ENCODE measurements around the gene SP4.

Gene SP4

GRCh38 chr7:21448974-21449373 lies 21.1 kb downstream of the SP4 start:
- DNase-seq: no peak

DNA sequence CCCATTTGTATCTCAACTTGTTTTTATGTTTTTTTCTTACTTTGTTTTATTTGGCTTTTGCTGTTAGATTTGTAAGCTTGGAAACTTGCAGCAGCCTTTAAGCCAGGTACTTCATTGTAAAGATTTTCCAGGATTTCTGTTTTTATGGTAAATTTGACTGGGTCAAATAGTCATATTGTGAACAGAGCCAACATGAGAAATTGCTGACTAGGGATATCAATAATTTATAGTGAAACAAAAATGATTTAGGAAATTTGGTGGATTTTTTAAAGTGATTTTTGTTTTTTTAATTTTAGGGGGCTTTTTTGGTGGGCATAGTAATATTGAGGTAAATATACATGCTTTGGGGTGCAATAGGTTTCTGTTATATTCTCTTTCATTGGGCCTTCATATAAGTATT lies 22.2 kb downstream of the SP4 start:
- no peak for DNase-seq

- no peak for DNase-seq
Observed at GRCh38 chr7:21450941-21451340, 23.1 kb downstream of the SP4 start.

- DNase-seq: no peak
Observed at GRCh38 chr7:21454182-21454581, 26.3 kb downstream of the SP4 start.

DNA sequence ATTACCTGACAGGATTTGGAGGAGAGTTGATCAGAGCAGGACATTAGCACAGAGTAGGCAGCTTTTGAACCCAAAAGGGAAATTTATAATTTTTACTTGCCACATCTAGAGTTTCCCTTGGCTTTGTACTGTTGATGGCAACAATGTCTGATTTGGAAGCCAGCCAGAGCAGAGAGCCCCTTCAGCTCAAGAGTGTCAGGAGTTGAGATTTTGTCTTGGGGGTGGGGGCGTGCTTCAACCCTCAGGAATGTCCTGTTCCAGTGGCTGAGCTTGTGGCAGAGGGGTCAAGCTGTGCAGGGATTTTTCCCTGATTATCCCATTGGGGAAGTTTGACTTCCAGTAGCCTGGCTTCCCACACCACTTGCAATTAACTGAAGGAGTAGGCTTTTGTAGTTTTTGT lies 27.0 kb downstream of the SP4 start:
- no peak for DNase-seq

DNA sequence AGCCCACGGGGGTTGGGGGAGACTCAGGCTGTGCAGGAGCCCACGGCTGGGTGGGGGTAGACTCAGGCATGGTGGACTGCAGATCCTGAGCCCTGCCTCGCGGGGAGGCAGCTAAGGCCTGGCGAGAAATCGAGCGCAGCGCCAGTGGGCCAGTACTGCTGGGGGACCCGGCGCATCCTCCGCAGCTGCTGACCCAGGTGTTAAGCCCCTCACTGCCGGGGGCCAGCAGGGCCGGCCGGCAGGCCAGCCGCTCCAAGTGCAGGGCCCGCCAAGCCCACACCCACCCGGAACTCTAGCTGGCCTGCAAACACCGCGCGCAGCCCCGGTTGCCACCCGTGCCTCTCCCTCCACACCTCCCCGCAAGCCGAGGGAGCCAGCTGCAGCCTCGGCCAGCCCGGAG lies 33.4 kb downstream of the SP4 start:
- DNase-seq: no peak

DNA sequence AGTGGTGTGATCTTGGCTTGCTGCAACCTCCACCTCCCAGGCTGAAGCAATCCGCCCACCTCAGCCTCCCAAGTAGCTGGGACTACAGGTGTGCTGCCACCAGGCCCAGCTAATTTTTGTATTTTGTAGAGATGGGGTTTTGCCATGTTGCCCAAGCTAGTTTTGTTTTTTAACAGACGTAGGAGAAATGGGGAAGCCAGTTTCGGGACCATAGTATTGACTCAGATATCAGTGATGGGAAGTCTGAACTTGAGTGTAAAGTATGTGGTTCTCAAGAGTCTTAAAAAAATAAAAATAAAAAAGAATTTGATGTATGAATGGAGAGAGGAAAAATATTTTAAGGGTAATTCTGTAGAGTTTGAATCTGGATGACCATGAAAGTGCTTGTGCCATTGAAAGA lies 34.2 kb downstream of the SP4 start:
- no peak for DNase-seq

- DNase-seq: no peak
Observed at GRCh38 chr7:21463524-21463923, 35.6 kb downstream of the SP4 start.

GRCh38 chr7:21468969-21469368 lies 41.1 kb downstream of the SP4 start:
- no peak for DNase-seq

GRCh38 chr7:21469894-21470293 lies 42.0 kb downstream of the SP4 start:
- no peak for DNase-seq

DNA sequence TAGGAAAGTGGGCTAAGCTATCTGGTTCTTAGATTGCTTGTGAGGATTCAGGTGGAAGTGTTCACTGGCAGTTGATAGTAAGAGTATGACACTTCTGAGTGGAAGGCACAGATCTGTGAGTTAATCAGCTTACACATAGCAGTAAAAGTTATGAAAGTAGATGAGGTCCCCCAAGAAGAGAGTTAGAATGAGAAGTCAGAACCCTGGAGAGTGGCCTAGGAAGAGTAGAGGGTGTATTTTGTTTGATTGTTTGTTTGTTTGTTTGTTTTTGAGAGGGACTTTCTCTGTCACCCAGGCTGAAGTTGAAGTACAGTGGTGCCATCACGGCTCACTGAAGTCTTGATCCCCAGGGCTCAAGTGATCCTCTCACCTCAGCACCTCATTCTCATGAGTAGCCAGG lies 44.1 kb downstream of the SP4 start:
- DNase-seq: no peak

- DNase-seq: no peak
Observed at GRCh38 chr7:21476429-21476828, 48.5 kb downstream of the SP4 start.

DNA sequence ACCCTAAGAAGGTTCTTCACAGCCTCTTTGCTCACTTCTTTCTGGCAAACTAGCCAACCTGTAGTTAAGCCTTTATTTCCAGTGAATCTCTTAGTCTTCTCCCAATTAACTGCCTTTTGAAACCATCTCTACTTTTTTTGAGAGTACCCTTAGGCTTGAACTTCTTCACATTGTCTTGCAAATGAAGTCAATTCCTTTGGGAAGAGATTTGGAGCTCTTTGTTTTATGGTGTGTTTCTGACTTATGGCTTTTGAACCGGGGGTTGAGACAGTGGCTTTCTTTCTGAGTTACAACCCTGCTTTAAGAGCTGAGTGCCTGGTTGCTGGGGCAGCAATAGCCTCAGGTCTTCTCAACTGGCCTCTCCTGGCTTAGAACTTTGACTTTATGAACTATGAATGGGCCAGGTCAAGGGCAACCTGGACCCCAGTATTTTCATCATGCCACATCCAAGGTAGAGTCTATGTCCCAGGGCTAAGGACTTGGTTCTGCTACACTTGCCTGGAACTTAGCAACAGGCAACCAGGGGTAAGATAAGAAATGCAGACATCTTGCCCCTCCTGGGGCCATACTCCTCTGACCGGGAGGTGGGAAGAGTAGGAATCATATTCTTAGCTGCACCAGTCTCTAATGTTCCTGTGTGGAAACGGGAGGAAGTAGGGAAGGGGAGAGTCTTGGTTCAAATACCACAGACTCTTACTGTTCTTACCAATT lies 53.0 kb downstream of the SP4 start:
- no peak for DNase-seq

DNA sequence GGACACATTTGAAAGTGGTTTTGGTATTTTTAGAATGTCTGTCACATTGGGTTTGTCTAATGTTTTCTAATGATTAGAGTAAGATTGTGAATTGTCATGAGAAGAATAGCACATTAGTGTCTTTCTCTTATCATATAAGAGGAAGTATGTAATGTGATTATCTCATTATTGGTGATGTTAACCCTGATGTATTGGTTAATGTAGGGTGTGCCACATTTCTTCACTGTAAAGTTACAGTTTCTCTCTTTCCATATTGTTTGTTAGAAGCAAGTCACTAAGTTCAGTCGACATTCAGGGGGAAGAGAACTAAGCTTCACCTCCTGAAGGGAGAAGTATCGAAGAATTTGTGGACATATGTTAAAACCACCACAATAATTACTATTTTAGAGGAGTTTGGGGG lies 58.6 kb downstream of the SP4 start:
- DNase-seq: no peak

GRCh38 chr7:21495731-21496130 lies 67.8 kb downstream of the SP4 start:
- DNase-seq: no peak

GRCh38 chr7:21497072-21497471 lies 69.2 kb downstream of the SP4 start:
- DNase-seq: no peak

GRCh38 chr7:21500117-21500832 lies 72.4 kb downstream of the SP4 start:
- no peak for DNase-seq

- no peak for DNase-seq
Observed at GRCh38 chr7:21504021-21504420, 76.1 kb downstream of the SP4 start.

- no peak for DNase-seq
Observed at GRCh38 chr7:21507627-21508343, 79.9 kb downstream of the SP4 start.

GRCh38 chr7:21508538-21508937 lies 80.7 kb downstream of the SP4 start:
- no peak for DNase-seq

DNA sequence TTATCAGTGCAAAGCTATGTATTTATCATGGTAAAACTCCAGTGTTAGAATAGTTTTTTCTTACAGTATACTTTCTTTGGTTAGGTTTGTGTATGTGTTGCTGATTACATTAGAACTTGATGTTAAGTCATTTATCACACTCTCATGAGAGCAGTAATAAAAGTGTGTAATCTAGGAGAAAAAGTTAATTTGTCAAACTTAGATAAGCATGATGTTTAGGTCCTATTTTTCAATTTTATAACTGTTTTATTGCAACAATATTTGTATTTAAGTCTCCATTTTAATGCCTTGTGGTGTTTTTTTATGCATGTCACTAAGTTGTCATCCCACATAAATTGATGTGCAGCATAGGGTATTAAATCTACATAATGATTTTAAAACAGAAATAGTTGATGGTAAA lies 86.2 kb downstream of the SP4 start:
- DNase-seq: no peak

DNA sequence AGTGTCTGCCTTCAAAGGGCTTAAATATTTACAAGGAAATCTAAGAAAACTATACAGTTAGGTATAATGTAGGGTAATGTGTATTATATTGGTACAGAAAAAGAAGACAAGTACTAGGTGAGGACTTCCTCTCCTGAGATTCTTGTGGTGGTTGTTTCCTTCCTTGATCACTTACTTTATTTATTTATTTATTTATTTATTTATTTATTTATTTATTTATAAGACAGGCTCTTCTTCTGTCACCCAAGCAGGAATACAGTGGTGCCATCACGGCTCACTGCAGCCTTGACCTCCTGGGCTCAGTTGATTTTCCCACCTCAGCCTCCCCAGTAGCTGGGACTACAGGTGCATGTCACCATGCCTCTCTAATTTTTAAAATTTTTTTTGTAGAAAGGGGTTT lies 96.8 kb downstream of the SP4 start:
- no peak for DNase-seq

- DNase-seq: no peak
Observed at GRCh38 chr7:21526007-21526406, 98.1 kb downstream of the SP4 start.

GRCh38 chr7:21526448-21526847 lies 98.6 kb downstream of the SP4 start:
- no peak for DNase-seq

All from activated gamma-delta T cell (primary cell).